OCI-LY3 (cell line): ENCODE measurements around the gene PTPRM.

Experiments
- H2AFZ ChIP-seq: fragments of 200-600, 300-600 bp; shearing (Covaris generic); 2 replicates; pipeline ENCODE4 v1.6.0; 2014; ENCODE audit warnings: antibody characterized with exemption, low read depth, low read length
- H3K27ac ChIP-seq: fragments of 200-600, 300-600 bp; sonication (generic); 2 replicates; pipeline ENCODE4 v1.5.1; 2014; ENCODE audit warnings: mild to moderate bottlenecking, low read length, moderate library complexity, mixed read lengths
- H3K27me3 ChIP-seq: fragments of 200-600, 300-600 bp; sonication (generic); 2 replicates; pipeline ENCODE4 v1.6.1; 2014; ENCODE audit warnings: low read depth, low read length, mixed read lengths
- H3K36me3 ChIP-seq: fragments of 200-600, 300-600 bp; sonication (generic); replicated peaks from 2 replicates; pipeline ENCODE3; 2014; ENCODE audit warnings: low read depth, low read length, mixed read lengths
- H3K4me1 ChIP-seq: fragments of 300-600, 200-600 bp; sonication (generic); 2 replicates; pipeline ENCODE4 v1.6.1; 2014; ENCODE audit warnings: low read length, mixed read lengths
- H3K4me2 ChIP-seq: fragments of 200-600, 300-600 bp; sonication (generic); 2 replicates; pipeline ENCODE4 v1.6.1; 2014; ENCODE audit warnings: low read length, mixed read lengths
- H3K4me3 ChIP-seq: fragments of 300-600, 200-600 bp; sonication (generic); 2 replicates; pipeline ENCODE4 v1.5.1; 2014; ENCODE audit warnings: antibody characterized with exemption, mild to moderate bottlenecking, low read length, moderate library complexity
- H3K79me2 ChIP-seq: fragments of 300-600, 200-600 bp; shearing (Covaris generic); 2 replicates; pipeline ENCODE4 v1.6.1; 2014; ENCODE audit warnings: mild to moderate bottlenecking, low read length, mixed read lengths
- H3K9ac ChIP-seq: fragments of 300-600, 200-600 bp; shearing (Covaris generic); 2 replicates; pipeline ENCODE4 v1.6.0; 2014; ENCODE audit warnings: mild to moderate bottlenecking, low read length, moderate library complexity
- H3K9me3 ChIP-seq: fragments of 200-600, 300-600 bp; shearing (Covaris generic); 2 replicates; pipeline ENCODE4 v1.6.1; 2014; ENCODE audit warnings: low read length, mixed read lengths; ENCODE audit not compliant: insufficient read depth
- H4K20me1 ChIP-seq: fragments of 200-600, 300-600 bp; sonication (generic); 2 replicates; pipeline ENCODE4 v1.6.1; 2016; ENCODE audit warnings: low read length, mixed read lengths; ENCODE audit not compliant: insufficient read depth
- CTCF ChIP-seq: fragments of 200-600, 300-600 bp; sonication (generic); IDR thresholded peaks from 2 replicates; pipeline ENCODE4 v1.5.1; 2014; ENCODE audit warnings: antibody characterized with exemption, low read length, low read depth
- EZH2phosphoT487 ChIP-seq: fragments of 200-600 bp; shearing (Covaris generic); IDR thresholded peaks from 2 replicates; pipeline ENCODE4 v1.6.1; 2018; ENCODE audit warnings: antibody characterized with exemption, mixed run types, low read depth

Gene PTPRM

DNA sequence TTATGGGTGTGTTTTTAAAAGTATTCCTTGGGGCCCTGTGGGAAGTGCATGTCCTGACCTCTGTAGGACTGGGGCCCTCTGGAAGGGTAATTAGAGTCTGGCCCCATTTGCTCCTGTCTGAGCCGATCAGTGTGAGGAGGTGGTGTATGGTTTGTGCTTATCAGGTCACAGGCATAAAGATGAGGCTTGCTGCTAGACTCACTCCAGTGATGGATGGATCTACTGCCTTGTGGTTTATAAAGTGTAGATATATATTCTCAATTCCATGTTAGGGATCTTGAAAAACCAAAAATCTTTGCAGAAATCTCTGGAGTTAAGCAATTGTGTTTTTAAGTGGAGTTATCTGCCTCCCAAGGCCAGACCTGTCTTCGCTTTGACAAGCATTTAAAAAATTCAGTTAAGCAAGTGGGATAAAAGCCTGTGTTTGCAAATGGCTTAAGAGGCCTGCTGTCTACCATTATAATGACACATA, 182.4 kb downstream of the PTPRM start:
- no peaks in the 10 kb centered on the region for H4K20me1 ChIP-seq
- no peak overlapping the region for H3K4me2 ChIP-seq
- no peak overlapping the region for H2AFZ ChIP-seq
- no peak overlapping the region for H3K4me3 ChIP-seq
- no peaks in the 10 kb centered on the region for H3K36me3 ChIP-seq
- H3K4me1 ChIP-seq: no peaks in the 10 kb centered on the region
- H3K27ac ChIP-seq: no peak overlapping the region
- H3K9ac ChIP-seq: no peak overlapping the region
- TF ChIP-seq CTCF (no peak), EZH2phosphoT487 (no peak)
- no peaks in the 10 kb centered on the region; the same call in 1 of the 2 replicates for H3K27me3 ChIP-seq
- no peaks in the 10 kb centered on the region for H3K9me3 ChIP-seq
- no peaks in the 10 kb centered on the region for H3K79me2 ChIP-seq

DNA sequence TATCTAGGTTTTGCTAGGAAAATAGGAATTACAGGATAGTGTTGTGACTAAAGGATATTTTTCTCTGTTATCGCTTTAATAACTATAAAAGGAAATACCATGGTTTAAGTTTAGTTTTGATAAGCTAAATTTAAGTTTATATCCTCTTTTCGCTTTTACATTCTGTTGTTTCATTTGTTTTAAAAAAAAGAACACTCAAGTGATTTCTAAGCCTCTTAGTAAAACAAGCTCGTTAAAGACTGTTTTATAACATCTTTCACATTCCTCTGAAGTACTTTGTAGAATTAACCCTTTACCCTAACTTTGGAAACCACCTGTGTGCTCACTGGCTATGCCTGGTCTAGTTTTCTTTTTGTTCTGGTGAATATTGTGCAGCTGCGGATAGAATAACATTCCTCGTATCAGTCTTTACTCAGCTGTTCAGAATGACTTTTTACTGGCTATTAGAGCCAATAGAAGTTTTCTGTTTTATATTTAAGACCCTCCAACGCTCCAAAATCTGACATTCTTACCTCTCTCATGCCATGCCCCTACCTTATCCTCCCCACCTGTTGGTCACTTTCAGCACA, 183.1 kb downstream of the PTPRM start:
- Histone ChIP-seq H3K9me3 (no peaks in the 10 kb centered on the region), H3K27me3 (no peaks in the 10 kb centered on the region; the same call in 1 of the 2 replicates), H3K79me2 (no peaks in the 10 kb centered on the region), H3K4me3 (no peak overlapping the region), H3K36me3 (no peaks in the 10 kb centered on the region), H3K4me2 (no peak overlapping the region), H4K20me1 (no peaks in the 10 kb centered on the region), H3K4me1 (no peaks in the 10 kb centered on the region), H3K9ac (no peak overlapping the region), H2AFZ (no peak overlapping the region), H3K27ac (no peak overlapping the region)
- TF ChIP-seq CTCF: no peak
- TF ChIP-seq EZH2phosphoT487: no peak

- H2AFZ ChIP-seq: no peak overlapping the region
- no peaks in the 10 kb centered on the region for H3K4me1 ChIP-seq
- H3K9ac ChIP-seq: no peak overlapping the region
- no peak overlapping the region for H3K27ac ChIP-seq
- TF ChIP-seq EZH2phosphoT487: no peak
- TF ChIP-seq CTCF: no peak
- H3K27me3 ChIP-seq: no peaks in the 10 kb centered on the region; the same call in 1 of the 2 replicates
- no peak overlapping the region for H3K4me2 ChIP-seq
- no peaks in the 10 kb centered on the region for H4K20me1 ChIP-seq
- H3K4me3 ChIP-seq: no peak overlapping the region
- no peaks in the 10 kb centered on the region for H3K9me3 ChIP-seq
- H3K36me3 ChIP-seq: no peaks in the 10 kb centered on the region
- H3K79me2 ChIP-seq: no peaks in the 10 kb centered on the region
Measured at GRCh38 chr18:7750966-7751365, 183.8 kb downstream of the PTPRM start.

- no peak overlapping the region for H3K27ac ChIP-seq
- no peaks in the 10 kb centered on the region for H3K4me1 ChIP-seq
- no peaks in the 10 kb centered on the region for H3K9me3 ChIP-seq
- H2AFZ ChIP-seq: no peak overlapping the region
- H3K4me2 ChIP-seq: no peak overlapping the region
- H3K4me3 ChIP-seq: no peak overlapping the region
- no peaks in the 10 kb centered on the region for H3K79me2 ChIP-seq
- H3K9ac ChIP-seq: no peak overlapping the region
- H3K27me3 ChIP-seq: no peaks in the 10 kb centered on the region; the same call in 1 of the 2 replicates
- TF ChIP-seq EZH2phosphoT487 (no peak), CTCF (no peak)
- no peaks in the 10 kb centered on the region for H3K36me3 ChIP-seq
- no peaks in the 10 kb centered on the region for H4K20me1 ChIP-seq
Measured at GRCh38 chr18:7754258-7754657, 187.1 kb downstream of the PTPRM start.
